ENCODE data around the gene ANKRD44.

The ANKRD44 gene

GRCh38 chr2:197238043-197238365 is 72.6 kb downstream of the ANKRD44 start:
- no peak for DNase-seq (ENCODE audit: low read depth, low spot score)

- DNase-seq (ENCODE audit: low read depth, low spot score) = no peak
Observed at GRCh38 chr2:197237291-197238042, 73.1 kb downstream of the ANKRD44 start.

- DNase-seq (ENCODE audit: low read depth, low spot score) = no peak
Observed at GRCh38 chr2:197236816-197237215, 73.8 kb downstream of the ANKRD44 start.

GRCh38 chr2:197236159-197236558 is 74.4 kb downstream of the ANKRD44 start:
- no peak for DNase-seq (ENCODE audit: low read depth, low spot score)

- DNase-seq (ENCODE audit: low read depth, low spot score) = no peak
Observed at GRCh38 chr2:197235711-197236110, 74.9 kb downstream of the ANKRD44 start.

- no peak for DNase-seq (ENCODE audit: low read depth, low spot score)
Observed at GRCh38 chr2:197234671-197235191, 75.8 kb downstream of the ANKRD44 start.

GRCh38 chr2:197233473-197233872 is 77.1 kb downstream of the ANKRD44 start:
- no peak for DNase-seq (ENCODE audit: low read depth, low spot score)

GRCh38 chr2:197232010-197232409 is 78.6 kb downstream of the ANKRD44 start:
- no peak for DNase-seq (ENCODE audit: low read depth, low spot score)

GRCh38 chr2:197229509-197230443 is 80.8 kb downstream of the ANKRD44 start:
- DNase-seq (ENCODE audit: low read depth, low spot score) = no peak

- no peak for DNase-seq (ENCODE audit: low read depth, low spot score)
Observed at GRCh38 chr2:197223451-197223850, 87.1 kb downstream of the ANKRD44 start.

- DNase-seq (ENCODE audit: low read depth, low spot score) = no peak
Observed at GRCh38 chr2:197219636-197220035, 90.9 kb downstream of the ANKRD44 start.

GRCh38 chr2:197217541-197217940 is 93.0 kb downstream of the ANKRD44 start:
- no peak for DNase-seq (ENCODE audit: low read depth, low spot score)

- no peak for DNase-seq (ENCODE audit: low read depth, low spot score)
Observed at GRCh38 chr2:197216361-197216979, 94.1 kb downstream of the ANKRD44 start.

- no peak for DNase-seq (ENCODE audit: low read depth, low spot score)
Observed at GRCh38 chr2:197215748-197216360, 94.7 kb downstream of the ANKRD44 start.

- DNase-seq (ENCODE audit: low read depth, low spot score) = no peak
Observed at GRCh38 chr2:197212344-197213262, 98.0 kb downstream of the ANKRD44 start.

GRCh38 chr2:197211881-197212342 is 98.7 kb downstream of the ANKRD44 start:
- no peak for DNase-seq (ENCODE audit: low read depth, low spot score)

- no peak for DNase-seq (ENCODE audit: low read depth, low spot score)
Observed at GRCh38 chr2:197210430-197210829, 100.2 kb downstream of the ANKRD44 start.

- DNase-seq (ENCODE audit: low read depth, low spot score) = no peak
Observed at GRCh38 chr2:197209742-197210408, 100.7 kb downstream of the ANKRD44 start.

GRCh38 chr2:197209246-197209645 is 101.3 kb downstream of the ANKRD44 start:
- no peak for DNase-seq (ENCODE audit: low read depth, low spot score)

- no peak for DNase-seq (ENCODE audit: low read depth, low spot score)
Observed at GRCh38 chr2:197208841-197209240, 101.7 kb downstream of the ANKRD44 start.

Data from activated CD4-positive, CD25-positive, alpha-beta regulatory T cell treated with anti-CD3 and anti-CD28 coated beads, Interleukin-2, amount 50 U/mL, for 16 hours (primary cell).